ENCODE results near the gene SRM.
A peak's percentile ranks its signal among the peaks of the same experiment; 100 is the strongest.
"Not testable (repeated sequence)": the region's sequence is repeated elsewhere in the genome, so short reads cannot be mapped to it uniquely, and the experiment has no call there.

The SRM gene

DNA sequence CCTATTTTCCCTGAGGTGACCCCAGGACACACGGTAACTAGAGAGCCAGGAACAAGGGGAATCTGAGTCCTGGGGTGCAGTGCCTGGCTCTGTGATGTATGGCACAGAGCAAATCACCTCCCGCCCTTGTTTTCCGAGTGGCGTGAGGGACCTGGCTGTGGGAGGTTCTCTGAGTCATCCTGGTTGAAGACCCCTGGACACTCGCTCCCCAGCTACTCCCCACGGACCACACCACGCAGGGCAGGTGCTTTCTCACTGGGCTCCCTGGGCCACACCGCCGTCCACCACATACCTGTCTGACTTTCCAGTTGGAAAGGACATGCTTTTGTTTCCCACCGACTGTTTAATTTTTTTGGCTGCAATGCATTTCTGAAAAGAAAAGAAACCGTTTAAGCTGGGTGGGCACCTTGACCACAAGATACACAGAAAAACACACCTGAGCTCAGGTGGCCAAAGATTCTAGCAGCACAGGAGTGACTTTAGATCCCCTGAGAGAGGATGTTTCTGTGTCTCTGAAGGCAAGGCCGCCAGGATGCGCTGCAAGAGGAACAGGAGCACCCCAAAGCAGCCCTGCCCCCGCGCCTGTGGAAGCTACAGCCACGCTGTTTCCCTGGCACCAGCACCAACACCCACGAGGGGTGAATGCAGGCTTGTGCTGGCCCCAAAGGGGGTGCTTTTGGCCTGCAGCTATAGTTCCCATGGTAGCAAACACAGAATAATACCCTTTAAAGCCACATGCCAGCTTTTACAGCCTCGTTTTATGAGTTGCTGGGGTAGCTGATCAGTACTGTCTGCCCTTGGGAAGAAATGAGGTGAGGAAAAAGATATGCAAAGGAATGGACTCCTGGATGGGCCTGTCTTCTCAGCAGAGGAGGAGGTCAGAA is 8.1 kb upstream of the SRM start:
- DNase-seq (ENCODE audit: extremely low spot score, insufficient read length, low read depth) (no peak), FAIRE-seq (no peak)

DNA sequence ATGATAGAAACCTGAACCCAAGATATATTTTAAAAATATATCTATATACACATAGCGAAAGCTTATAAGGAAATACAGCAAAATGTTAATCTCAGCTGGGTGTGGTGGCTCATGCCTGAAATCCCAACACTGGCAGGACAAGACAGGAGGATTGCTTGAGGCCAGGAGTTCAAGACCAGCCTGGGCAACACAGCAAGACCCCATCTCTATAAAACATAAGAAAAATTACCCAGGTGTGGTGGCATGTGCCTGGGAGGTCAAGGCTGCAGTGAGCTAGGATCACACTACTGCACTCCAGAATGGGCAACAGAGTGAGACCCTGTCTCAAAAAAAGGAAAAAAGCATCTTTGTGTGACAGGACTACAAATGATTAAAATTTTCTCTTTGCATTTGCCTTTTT is 6.0 kb upstream of the SRM start:
- FAIRE-seq: no peak
- no peak for DNase-seq (ENCODE audit: extremely low spot score, insufficient read length, low read depth)

DNA sequence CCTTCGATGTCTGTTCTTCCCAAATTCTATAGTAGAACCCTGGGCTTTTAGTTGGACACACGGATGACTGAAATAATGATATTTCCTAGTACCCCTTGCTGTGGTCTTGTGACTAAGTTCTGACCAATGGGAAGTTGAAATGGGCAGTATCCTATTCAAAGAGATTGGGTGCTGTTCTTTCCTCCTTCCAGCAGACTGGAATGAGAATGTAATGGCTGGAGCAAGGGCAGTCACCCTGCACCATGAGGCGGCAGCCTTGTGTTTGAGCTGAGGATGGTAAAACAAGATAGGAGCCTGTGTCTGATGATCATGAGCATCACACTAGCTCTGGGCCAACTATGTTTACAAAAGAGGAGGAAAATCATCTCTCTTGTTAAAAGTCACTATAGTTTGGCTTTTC is 5.1 kb upstream of the SRM start:
- no peak for DNase-seq (ENCODE audit: extremely low spot score, insufficient read length, low read depth)
- FAIRE-seq: no peak

DNA sequence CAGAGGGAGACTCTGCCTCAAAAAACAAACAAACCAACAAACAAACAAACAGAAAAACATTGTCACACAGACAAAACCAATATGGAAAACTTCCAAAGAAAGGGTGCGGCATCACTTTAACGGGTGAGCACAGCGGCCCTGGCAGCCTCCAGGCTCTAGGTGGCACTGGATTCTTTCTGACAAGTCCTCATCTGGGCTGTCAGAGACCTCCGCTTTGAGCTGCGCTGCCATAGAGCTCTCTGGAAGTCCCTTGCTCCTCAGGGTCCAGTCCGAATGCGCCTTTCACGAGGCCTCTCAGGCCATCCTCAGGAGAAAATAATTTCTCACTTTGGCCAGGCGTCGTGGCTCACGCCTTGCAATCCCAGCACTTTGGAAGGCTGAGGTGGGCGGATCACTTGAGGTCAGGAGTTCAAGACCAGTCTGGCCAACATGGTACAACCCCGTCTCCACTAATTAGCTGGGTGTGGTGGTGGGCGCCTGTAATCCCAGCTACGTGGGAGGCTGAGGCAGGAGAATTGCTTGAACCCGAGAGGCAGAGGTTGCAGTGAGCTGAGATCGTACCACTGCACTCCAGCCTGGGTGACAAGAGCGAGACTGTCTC is 4.2 kb upstream of the SRM start:
- DNase-seq (ENCODE audit: extremely low spot score, insufficient read length, low read depth); FAIRE-seq: not testable (repeated sequence)

DNA sequence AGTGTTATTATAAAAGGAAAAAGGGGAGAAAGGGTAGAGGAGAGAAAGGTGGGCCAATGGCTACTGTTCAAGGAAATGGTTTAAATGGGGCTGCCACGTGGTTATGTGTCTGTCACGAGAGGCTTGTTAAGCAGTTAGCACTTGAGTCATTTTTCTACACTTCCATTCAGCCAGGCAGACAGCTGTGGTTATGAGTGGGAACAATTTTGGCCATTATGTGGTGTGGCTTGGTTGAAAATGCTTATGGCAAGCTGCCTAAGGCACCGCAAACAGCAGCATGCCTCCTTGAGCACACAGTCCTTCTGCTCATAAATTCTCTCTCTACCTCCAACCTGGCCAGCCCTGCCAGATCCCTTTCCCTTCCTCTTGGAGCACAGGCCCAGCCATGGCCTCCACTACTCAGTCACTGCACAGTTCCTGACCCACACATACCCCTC is 3.2 kb upstream of the SRM start:
- FAIRE-seq (peak; percentile 89), DNase-seq (ENCODE audit: extremely low spot score, insufficient read length, low read depth) (peak; percentile 55)

DNA sequence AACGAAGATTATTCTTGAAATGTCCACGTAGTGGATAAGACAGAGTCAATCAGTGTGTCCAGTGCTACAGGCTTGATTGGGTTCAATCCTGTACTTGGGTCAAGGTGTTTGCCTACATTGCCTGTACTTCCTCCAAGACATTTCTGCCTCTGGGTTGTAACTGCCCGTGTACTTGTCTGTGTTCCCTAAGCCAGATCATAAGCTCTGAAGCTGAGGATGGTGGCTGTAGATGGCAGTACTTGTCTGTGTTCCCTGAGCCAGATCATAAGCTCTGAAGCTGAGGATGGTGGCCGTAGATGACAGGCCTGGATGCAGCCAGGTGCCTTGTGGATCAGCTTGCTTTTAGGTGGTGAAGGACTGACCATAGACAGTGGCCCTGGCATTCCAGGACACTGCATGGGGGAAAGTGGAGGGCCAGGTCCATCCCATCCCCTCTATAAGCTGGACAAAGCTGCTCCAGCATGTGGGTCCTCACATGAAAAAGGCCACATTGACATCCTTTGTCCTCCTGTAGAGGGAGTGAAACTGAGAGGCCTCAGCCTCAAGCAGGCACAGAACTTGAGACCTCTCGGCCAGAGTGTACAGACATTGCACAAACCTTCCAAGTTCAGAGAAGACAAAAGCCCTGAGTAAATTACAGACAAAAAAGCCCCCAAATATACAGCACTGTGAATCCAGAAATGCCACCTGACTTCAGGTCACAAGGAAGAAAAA is 2.0 kb upstream of the SRM start:
- DNase-seq (ENCODE audit: extremely low spot score, insufficient read length, low read depth) (no peak), FAIRE-seq (no peak)

DNA sequence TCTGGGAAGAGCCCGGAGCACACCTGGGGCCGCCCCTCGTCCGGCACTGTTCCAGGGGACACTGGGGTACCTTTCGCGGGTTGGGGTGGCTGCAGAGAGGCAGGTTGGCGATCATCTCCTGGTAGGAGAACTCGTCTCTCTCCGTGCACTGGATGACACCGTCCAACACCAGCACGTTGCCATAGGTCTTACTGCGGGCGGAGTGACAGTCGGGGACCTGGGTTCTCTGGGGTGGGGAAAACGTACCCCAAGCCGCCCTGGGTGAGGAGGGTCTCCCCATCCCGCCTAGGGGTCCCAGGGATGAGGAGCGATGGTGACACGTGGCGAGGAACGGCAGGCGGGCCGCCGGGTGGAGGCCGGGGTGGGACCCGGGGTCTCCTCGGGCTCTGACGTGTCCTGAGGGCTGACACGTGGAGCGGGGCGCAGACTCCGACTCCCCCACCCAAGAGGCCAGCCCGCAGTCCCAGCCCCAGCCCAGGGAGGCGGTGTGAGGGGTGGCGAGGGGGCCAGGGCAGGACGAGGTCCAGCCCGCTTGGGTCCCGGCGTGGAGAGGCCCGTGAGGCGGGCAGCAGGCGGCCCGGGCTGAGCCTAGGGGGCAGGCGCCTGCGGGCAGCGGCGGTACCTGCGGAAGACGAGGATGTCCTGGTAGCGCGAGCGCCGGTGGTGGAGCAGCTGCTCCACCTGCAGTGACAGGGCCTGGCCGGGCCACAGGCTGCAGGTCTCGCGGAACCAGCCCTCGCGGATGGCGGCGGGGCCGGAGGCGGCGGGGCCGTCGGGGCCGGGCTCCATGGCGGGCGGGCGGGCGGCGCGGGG is 457 bp downstream of the SRM start:
- DNase-seq (ENCODE audit: extremely low spot score, insufficient read length, low read depth) (peak; percentile 28), FAIRE-seq (no peak)

DNA sequence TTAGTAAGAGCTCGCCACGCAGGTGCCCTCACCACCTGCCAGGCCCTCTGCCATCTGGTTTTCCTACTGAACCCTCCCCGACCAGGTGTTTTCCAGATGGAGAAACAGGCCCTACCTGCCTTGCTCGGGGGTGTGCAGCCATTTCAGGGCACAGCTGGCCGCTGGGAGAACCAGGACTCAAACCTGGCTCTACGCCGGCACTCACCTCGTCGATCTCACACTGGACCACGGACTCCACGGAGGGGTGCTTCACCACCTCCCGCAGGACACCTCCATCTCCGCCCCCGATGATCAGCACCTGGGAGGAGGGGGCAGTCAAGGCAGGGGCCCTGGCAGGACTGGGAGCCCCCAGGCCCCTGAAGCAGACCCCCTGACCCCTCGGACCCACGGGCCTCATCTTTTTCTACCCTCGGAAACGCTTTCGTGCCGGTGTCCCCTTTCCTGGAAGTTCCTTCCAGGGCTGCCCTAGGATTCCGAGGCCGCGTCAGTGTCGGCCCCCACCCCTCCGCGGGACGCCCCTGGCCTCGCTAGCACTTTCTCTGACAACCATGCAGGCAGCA is 1.1 kb downstream of the SRM start:
- no peak for DNase-seq (ENCODE audit: extremely low spot score, insufficient read length, low read depth)
- FAIRE-seq: no peak

DNA sequence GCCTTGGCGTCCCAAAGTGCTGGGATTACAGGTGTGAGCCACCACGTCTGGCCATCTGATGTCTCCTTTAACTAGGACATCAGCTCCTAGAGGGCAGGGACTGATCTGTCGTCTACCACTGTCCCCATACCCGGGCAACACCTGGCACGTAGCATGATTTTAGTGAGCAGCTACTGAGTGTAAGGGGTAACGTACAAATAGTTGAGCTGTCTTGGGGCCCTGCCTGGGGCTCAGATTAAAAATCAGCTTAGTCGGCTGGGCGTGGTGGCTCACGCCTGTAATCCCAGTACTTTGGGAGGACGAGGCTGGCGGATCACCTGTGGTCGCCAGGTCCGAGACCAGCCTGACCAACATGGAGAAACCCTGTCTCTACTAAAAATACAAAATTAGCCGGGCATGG is 1.8 kb downstream of the SRM start:
- DNase-seq (ENCODE audit: extremely low spot score, insufficient read length, low read depth) (no peak), FAIRE-seq (no peak)

DNA sequence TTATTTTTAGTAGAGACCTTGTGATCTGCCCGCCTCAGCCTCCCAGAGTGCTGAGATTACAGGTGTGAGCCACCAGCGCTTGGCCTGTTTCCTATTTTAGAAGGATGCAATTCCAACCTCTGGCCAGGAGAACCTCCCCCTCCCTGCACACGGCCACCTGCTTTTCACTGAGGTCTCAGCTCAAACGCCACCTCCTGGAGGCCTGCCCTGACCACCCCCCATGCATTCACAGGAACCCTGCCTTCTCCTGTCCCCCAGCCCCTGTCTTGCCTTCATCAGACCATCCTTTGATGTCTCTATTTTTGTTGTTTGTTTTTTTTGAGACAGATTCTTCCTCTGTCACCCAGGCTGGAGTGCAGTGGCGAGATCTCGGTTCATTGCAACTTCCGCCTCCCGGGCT is 2.3 kb downstream of the SRM start:
- DNase-seq (ENCODE audit: extremely low spot score, insufficient read length, low read depth): no peak
- FAIRE-seq: no peak

DNA sequence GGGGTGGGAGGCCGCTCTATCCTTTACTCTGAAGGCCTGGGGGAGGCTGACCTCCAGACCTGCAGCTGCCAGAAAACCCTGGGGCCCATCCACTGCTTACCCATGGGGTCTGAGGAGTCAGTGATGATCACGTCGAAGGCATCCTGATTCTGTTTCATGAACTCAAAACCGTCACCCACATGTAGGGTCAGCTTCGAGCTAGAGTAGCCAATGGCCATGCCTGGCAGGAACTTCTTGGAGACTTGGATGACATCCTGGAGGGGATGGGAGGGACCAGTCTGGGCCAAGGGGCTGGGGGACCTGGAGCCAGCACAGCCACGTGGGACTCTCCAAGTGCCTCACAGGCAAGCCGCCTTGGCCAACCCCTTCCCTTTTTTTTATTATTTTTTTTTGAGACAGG is 3.3 kb downstream of the SRM start:
- FAIRE-seq: no peak

DNA sequence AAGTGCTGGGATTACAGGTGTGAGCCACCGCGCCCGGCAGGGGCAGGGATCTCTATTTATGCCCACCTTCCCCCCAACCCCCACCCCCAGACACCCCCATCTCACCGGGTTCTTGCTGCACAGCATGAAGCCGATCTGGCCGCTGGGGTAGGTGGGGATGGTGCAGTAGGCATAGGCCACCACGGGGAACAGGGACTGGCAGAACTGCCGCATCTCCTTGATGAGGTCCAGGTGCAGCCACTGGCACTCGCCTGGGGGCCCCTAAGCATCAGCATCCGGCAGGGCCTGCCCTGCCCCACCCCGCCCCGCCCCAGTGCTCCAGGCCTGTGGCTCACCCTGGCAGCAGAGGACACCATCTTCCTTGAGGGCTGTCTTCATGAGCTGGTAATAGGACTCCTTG is 4.1 kb downstream of the SRM start:
- no peak for DNase-seq (ENCODE audit: extremely low spot score, insufficient read length, low read depth)
- no peak for FAIRE-seq

More for the DNA sequence above, 3.3 kb downstream of the SRM start:
- DNase-seq (ENCODE audit: extremely low spot score, insufficient read length, low read depth): no peak

DNA sequence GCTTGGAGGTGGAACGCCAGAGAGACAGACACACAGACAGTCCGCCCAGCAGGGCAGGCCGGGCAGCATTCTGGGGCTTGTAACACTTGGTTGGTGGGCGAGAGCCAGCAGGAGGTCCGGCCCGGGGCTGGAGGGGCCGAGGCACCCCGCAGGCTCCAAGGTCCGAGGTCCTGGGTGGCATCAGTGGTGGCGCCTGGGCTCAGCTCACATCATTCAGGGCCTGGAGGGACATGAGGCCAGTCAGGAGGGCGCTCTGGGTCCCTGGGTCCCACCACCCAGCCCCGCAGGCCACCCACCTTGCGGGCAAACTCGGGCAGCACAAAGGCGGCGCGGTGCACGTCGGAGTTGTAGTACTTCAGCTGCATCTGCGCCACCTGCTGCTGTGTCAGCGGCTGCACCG is 5.2 kb downstream of the SRM start:
- DNase-seq (ENCODE audit: extremely low spot score, insufficient read length, low read depth) (no peak), FAIRE-seq (no peak)

DNA sequence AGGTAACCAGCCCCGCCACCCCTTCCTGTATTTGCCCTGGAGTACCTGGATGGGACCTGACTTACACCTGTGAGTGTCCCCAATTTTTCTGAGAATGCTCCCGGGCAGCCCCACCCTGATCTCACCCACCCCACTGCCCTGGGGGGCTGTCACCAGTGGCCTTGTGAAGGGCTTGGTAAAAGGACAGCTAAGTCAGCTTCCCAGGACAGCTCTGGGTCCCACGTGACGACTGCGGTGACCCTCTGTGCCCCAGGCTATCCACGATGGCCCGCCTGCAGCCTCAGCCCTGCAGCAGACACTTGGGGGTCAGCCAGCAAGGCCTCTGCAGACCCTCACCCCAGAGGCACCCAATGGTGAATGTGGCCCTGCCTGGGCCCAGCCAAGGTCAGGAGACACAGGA is 5.6 kb downstream of the SRM start:
- FAIRE-seq: no peak
- no peak for DNase-seq (ENCODE audit: extremely low spot score, insufficient read length, low read depth)

DNA sequence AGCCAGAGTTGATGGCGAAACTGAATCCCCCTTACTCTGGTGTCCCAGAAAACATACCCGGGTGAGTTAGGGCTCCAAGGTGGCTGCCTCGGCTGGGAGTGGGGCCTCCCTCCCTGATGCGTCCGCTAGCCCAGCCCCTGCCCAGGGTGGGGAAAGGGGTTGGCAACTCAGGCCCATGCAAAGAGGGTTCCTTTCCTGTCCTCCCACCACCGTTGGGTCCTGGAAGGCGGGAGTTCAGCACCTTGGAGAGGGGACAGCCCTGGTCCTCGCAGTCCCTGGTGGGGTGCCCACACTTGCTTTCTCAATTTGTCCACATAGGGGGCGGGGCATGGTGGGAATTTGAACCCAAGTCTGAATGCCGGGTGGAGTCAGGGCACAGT is 6.1 kb downstream of the SRM start:
- FAIRE-seq: no peak
- no peak for DNase-seq (ENCODE audit: extremely low spot score, insufficient read length, low read depth)

DNA sequence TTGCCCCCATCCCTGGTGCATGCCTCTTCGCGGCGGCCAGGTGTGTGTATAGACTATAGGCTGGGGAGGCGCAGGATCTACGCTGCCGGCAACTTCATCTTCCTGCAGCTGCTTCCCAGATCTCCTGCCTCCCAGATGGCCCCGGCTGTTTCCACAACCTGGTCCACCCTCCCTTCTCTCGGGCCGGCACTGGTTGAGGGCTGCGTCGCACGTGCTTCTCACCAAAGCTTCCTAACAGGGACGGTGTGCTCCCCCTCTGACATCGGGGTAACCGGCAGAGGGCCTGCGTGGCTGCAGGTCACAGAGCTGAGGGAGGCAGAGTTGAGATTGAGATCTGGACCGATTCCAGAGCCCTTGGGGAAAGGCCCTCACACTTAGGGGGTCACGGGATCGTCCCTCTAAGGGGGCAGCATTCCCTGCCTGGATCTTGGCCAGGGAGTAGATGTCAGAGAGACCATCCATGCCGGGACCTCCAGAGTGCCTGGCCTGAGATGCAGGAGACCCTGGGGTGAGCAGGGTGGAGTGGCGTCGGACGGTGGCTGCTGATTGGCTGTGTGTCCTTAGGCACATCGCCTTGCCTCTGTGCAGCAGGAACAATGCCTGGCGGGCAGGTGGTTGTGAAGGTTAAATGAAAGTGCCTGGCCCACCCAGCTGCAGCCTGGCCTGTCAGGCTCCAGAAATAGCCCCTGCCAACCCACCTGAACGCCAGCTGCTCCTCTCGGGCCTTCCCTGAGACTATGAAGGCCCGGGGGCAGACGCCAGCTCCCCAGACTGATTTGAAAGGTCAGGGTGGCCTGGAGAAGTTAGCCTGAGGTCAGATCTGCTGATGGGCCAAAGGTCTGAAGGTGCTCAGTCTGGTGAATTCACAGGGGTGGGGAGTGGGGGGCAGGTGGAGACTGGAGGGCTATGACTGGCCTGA is 6.7 kb downstream of the SRM start:
- DNase-seq (ENCODE audit: extremely low spot score, insufficient read length, low read depth) (no peak), FAIRE-seq (no peak)

DNA sequence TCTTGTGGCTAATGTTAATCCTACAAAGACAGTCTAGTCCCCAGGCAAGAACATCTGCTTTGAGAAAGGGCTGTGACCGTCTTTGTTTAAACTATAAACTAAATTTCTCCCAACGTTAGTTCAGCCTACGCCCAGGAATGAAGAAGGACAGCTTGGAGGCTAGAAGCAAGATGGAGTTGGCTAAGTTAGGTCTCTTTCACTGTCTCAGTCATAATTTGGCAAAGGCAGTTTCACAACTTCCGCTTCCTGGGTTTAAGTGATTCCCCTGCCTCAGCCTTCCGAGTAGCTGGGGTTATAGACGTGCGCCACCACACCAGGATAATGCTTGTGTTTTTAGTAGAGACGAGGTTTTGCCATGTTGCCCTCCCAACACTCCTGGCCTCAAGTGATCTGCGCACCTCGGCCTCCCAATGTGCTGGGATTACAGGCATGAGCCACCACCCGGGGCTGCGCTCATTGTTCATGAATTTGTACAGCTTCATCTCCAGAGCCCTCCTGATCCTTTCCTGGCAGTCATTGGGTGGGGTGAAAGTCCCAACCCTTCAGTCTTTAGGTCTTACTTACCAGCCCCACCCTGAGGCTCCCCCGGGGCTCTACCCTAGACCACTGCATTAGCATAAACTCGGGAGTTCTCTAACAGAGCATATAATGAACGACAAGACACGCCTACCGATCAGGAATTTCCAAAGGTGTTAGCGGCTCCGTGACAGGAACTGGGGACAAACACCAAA is 7.9 kb downstream of the SRM start:
- no peak for DNase-seq (ENCODE audit: extremely low spot score, insufficient read length, low read depth)
- peak; percentile 47 for FAIRE-seq

DNA sequence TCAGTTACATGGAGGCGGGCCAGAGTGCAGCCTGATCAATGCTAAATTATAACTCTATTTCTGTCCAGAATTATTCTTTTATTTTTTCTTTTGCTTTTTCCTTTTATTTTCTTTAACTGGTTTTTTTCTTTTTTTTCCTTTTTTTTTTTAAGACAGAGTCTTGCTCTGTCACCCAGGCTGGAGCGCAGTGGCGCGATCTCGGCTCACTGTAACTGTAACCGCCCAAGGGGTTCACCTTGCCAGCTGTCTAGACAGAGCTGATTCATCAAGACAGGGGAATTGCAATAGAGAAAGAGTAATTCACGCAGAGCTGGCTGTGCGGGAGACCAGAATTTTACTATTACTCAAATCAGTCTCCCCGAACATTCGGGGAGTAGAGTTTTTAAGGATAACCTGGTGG is 8.7 kb downstream of the SRM start:
- DNase-seq (ENCODE audit: extremely low spot score, insufficient read length, low read depth); FAIRE-seq: not testable (repeated sequence)
